HepG2 (cell line): ENCODE measurements around the gene SHTN1. TPM values are rescaled to one million over a fixed set of nuclear protein-coding genes. Genes with fewer than 3 reads are reported as not detected.

ENCODE experiments used
- ARNT2 ChIP-seq: sonication (generic); formaldehyde crosslinking; IDR thresholded peaks from 2 replicates; pipeline ENCODE4 v1.8.0; 2022; ENCODE audit warnings: mild to moderate bottlenecking, low read depth, missing genetic modification reagents, moderate library complexity
- ATAD3A ChIP-seq: sonication (generic); formaldehyde crosslinking; IDR thresholded peaks from 2 replicates; pipeline ENCODE4 v1.4.0; 2020; ENCODE audit warnings: missing genetic modification reagents
- DPF2 ChIP-seq: sonication (generic); formaldehyde crosslinking; IDR thresholded peaks from 2 replicates; pipeline ENCODE4 v1.4.0; 2020; ENCODE audit warnings: mild to moderate bottlenecking, low read depth, missing genetic modification reagents, borderline replicate concordance
- ESRRA ChIP-seq: sonication (generic); formaldehyde crosslinking; IDR thresholded peaks from 2 replicates; pipeline ENCODE4 v1.5.1; 2020; ENCODE audit warnings: mild to moderate bottlenecking, low read depth, missing genetic modification reagents
- FOSL1 ChIP-seq: sonication (generic); formaldehyde crosslinking; IDR thresholded peaks from 2 replicates; pipeline ENCODE4 v1.9.0; 2021; ENCODE audit warnings: missing genetic modification reagents, borderline replicate concordance
- GATAD2A ChIP-seq: IDR thresholded peaks from 2 replicates; pipeline ENCODE4 v1.6.1; 2016
- HMGA1 ChIP-seq: sonication (generic); formaldehyde crosslinking; conservative IDR thresholded peaks from 2 replicates; pipeline ENCODE4 v1.4.0; 2020; ENCODE audit warnings: missing genetic modification reagents
- KLF11 ChIP-seq: IDR thresholded peaks from 2 replicates; pipeline ENCODE4 v1.6.1; 2016; ENCODE audit warnings: missing compliant biosample characterization
- MAZ ChIP-seq, 2 experiments: sonication (generic) in 1 of 2; formaldehyde crosslinking in 1 of 2; IDR thresholded peaks; 2 replicates each; pipeline versions ENCODE4 v1.5.0 to v1.6.1; 2012 to 2020; ENCODE audit warnings: low read depth in 2 of 2, mild to moderate bottlenecking in 2 of 2, borderline replicate concordance in 1 of 2, improper control_type of control experiment in 1 of 2, low read length in 1 of 2, missing genetic modification reagents in 1 of 2, moderate library complexity in 1 of 2
- NFE2 ChIP-seq: sonication (generic); formaldehyde crosslinking; IDR thresholded peaks from 2 replicates; pipeline ENCODE4 v1.4.0; 2020; ENCODE audit warnings: missing genetic modification reagents
- PHF5A ChIP-seq: IDR thresholded peaks from one replicate; pipeline ENCODE4 v1.6.1; 2018; ENCODE audit warnings: low read depth, missing genetic modification reagents; ENCODE audit not compliant: unreplicated experiment
- RBAK ChIP-seq: sonication (generic); formaldehyde crosslinking; IDR thresholded peaks from 2 replicates; pipeline ENCODE4 v1.5.1; 2020; ENCODE audit warnings: mild to moderate bottlenecking, missing genetic modification reagents
- RXRB ChIP-seq: IDR thresholded peaks from 2 replicates; pipeline ENCODE4 v1.6.1; 2016; ENCODE audit warnings: borderline replicate concordance, missing genetic modification reagents, missing compliant biosample characterization
- TBX2 ChIP-seq: sonication (generic); formaldehyde crosslinking; IDR thresholded peaks from 2 replicates; pipeline ENCODE4 v1.5.0; 2020; ENCODE audit warnings: missing genetic modification reagents, mild to moderate bottlenecking, borderline replicate concordance
- THRA ChIP-seq: sonication (generic); formaldehyde crosslinking; IDR thresholded peaks from 2 replicates; pipeline ENCODE4 v1.4.0; 2020; ENCODE audit warnings: missing genetic modification reagents, borderline replicate concordance
- ZNF10 ChIP-seq: sonication (generic); formaldehyde crosslinking; IDR thresholded peaks from 2 replicates; pipeline ENCODE4 v1.4.0; 2020; ENCODE audit warnings: mild to moderate bottlenecking, low read depth, missing genetic modification reagents, borderline replicate concordance
- ZNF12 ChIP-seq: sonication (generic); formaldehyde crosslinking; IDR thresholded peaks from 2 replicates; pipeline ENCODE4 v1.5.0; 2020; ENCODE audit warnings: missing genetic modification reagents
- ZNF18 ChIP-seq: sonication (generic); formaldehyde crosslinking; IDR thresholded peaks from 2 replicates; pipeline ENCODE4 v1.8.0; 2022; ENCODE audit warnings: mild to moderate bottlenecking, missing genetic modification reagents; ENCODE audit not compliant: insufficient replicate concordance
- ZNF230 ChIP-seq: sonication (generic); formaldehyde crosslinking; IDR thresholded peaks from 2 replicates; pipeline ENCODE4 v1.4.0; 2020; ENCODE audit warnings: mild to moderate bottlenecking, missing genetic modification reagents
- ZNF496 ChIP-seq: sonication (generic); formaldehyde crosslinking; IDR thresholded peaks from 2 replicates; pipeline ENCODE4 v1.8.1; 2023; ENCODE audit warnings: mild to moderate bottlenecking, moderate library complexity, missing genetic modification reagents; ENCODE audit not compliant: insufficient replicate concordance
- ZNF629 ChIP-seq: sonication (generic); formaldehyde crosslinking; conservative IDR thresholded peaks from 2 replicates; pipeline ENCODE4 v1.5.0; 2020; ENCODE audit warnings: missing genetic modification reagents
- ZNF839 ChIP-seq: sonication (generic); formaldehyde crosslinking; IDR thresholded peaks from 2 replicates; pipeline ENCODE4 v1.4.0; 2020; ENCODE audit warnings: missing genetic modification reagents, mild to moderate bottlenecking, borderline replicate concordance
- polyA plus RNA-seq, 8 experiments: library from polyadenylated mRNA; depleted of rRNA in 3 of 8; stranded (reverse) in 7 of 8; unstranded in 1 of 8; fragments of >200 nt; fragmentation: Illumina TruSeq in 4 of 8; extraction: Trizol in 4 of 8; gene quantifications; 2 replicates each; pipeline versions ENCODE4 v1.2.1 to v1.2.3, GENCODE V29; 2011 to 2016; ENCODE audit warnings: low read depth in 4 of 8, missing spikeins in 1 of 8, mixed read lengths in 1 of 8; ENCODE audit not compliant: insufficient read depth in 1 of 8
- total RNA-seq, 5 experiments: library from RNA; depleted of rRNA; stranded (reverse); fragments of >200 nt; fragmentation: Illumina TruSeq; extraction: Trizol; gene quantifications; 2 replicates each; pipeline ENCODE4 v1.2.3, GENCODE V29; 2016; ENCODE audit warnings: low read depth in 1 of 5
- TF ChIP-seq, protein P1 (sequence below): IDR thresholded peaks from 2 replicates; pipeline ENCODE4 v1.6.1; 2016; ENCODE audit warnings: low read depth, missing genetic modification reagents, missing compliant biosample characterization

SHTN1 gene
- total and polyA plus RNA-seq, 2 of the 13 experiments (the other 11 are each of a cell fraction or from before 2014, with no cell fraction given), result 11.3 to 15.6 TPM

GRCh38 chr10:117003336-117003735, 1.7 kb downstream of the SHTN1 start (continued):
- TF ChIP-seq ATAD3A (CRISPR knock-in tag), result no peak
- peak; percentile 40; the same call in 1 of the 2 replicates for TF ChIP-seq ZNF629 (CRISPR knock-in tag)
- TF ChIP-seq ESRRA (CRISPR knock-in tag), result no peak
- TF ChIP-seq GATAD2A, result peak; percentile 88
- no peak for TF ChIP-seq HMGA1 (CRISPR knock-in tag)
- TF ChIP-seq RXRB (CRISPR knock-in tag), result peak; percentile 47; the same call in 1 of the 2 replicates
- no peak for TF ChIP-seq ARNT2 (CRISPR knock-in tag)
- TF ChIP-seq NFE2 (CRISPR knock-in tag), result no peak
- TF ChIP-seq ZNF839 (CRISPR knock-in tag), result no peak
- no peak for TF ChIP-seq MAZ (IDR thresholded peaks at IDR 0.05; ENCODE audit: borderline replicate concordance, low read depth, low read length)
- no peak for TF ChIP-seq MAZ (CRISPR knock-in tag; IDR thresholded peaks at IDR 0.05; ENCODE audit: low read depth)
- no peak for TF ChIP-seq ZNF496
- TF ChIP-seq FOSL1 (CRISPR knock-in tag), result no peak
- no peak for TF ChIP-seq ZNF230
- TF ChIP-seq DPF2 (CRISPR knock-in tag), result no peak
- peak; percentile 47; the same call in 1 of the 2 replicates for TF ChIP-seq ZNF12 (CRISPR knock-in tag)
- no peak for TF ChIP-seq RBAK (CRISPR knock-in tag)
- TF ChIP-seq, protein P1, sequence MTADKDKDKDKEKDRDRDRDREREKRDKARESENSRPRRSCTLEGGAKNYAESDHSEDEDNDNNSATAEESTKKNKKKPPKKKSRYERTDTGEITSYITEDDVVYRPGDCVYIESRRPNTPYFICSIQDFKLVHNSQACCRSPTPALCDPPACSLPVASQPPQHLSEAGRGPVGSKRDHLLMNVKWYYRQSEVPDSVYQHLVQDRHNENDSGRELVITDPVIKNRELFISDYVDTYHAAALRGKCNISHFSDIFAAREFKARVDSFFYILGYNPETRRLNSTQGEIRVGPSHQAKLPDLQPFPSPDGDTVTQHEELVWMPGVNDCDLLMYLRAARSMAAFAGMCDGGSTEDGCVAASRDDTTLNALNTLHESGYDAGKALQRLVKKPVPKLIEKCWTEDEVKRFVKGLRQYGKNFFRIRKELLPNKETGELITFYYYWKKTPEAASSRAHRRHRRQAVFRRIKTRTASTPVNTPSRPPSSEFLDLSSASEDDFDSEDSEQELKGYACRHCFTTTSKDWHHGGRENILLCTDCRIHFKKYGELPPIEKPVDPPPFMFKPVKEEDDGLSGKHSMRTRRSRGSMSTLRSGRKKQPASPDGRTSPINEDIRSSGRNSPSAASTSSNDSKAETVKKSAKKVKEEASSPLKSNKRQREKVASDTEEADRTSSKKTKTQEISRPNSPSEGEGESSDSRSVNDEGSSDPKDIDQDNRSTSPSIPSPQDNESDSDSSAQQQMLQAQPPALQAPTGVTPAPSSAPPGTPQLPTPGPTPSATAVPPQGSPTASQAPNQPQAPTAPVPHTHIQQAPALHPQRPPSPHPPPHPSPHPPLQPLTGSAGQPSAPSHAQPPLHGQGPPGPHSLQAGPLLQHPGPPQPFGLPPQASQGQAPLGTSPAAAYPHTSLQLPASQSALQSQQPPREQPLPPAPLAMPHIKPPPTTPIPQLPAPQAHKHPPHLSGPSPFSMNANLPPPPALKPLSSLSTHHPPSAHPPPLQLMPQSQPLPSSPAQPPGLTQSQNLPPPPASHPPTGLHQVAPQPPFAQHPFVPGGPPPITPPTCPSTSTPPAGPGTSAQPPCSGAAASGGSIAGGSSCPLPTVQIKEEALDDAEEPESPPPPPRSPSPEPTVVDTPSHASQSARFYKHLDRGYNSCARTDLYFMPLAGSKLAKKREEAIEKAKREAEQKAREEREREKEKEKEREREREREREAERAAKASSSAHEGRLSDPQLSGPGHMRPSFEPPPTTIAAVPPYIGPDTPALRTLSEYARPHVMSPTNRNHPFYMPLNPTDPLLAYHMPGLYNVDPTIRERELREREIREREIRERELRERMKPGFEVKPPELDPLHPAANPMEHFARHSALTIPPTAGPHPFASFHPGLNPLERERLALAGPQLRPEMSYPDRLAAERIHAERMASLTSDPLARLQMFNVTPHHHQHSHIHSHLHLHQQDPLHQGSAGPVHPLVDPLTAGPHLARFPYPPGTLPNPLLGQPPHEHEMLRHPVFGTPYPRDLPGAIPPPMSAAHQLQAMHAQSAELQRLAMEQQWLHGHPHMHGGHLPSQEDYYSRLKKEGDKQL (CRISPR knock-in tag), result 0 out of 2 replicates have a peak, but pooled peaks have one; percentile 31
- TF ChIP-seq TBX2 (CRISPR knock-in tag), result peak; percentile 31; the same call in 1 of the 2 replicates
- no peak for TF ChIP-seq ZNF10 (CRISPR knock-in tag)
- no peak for TF ChIP-seq KLF11 (CRISPR knock-in tag)
- TF ChIP-seq ZNF18 (CRISPR knock-in tag), result no peak
- TF ChIP-seq THRA (CRISPR knock-in tag), result no peak
- no peak for TF ChIP-seq PHF5A (CRISPR knock-in tag)
